Measurements from ENCODE around the gene ZNRF1.

The ZNRF1 gene

GRCh38 chr16:75072239-75072947, 73.6 kb downstream of the ZNRF1 start:
- TF ChIP-seq, protein P1, sequence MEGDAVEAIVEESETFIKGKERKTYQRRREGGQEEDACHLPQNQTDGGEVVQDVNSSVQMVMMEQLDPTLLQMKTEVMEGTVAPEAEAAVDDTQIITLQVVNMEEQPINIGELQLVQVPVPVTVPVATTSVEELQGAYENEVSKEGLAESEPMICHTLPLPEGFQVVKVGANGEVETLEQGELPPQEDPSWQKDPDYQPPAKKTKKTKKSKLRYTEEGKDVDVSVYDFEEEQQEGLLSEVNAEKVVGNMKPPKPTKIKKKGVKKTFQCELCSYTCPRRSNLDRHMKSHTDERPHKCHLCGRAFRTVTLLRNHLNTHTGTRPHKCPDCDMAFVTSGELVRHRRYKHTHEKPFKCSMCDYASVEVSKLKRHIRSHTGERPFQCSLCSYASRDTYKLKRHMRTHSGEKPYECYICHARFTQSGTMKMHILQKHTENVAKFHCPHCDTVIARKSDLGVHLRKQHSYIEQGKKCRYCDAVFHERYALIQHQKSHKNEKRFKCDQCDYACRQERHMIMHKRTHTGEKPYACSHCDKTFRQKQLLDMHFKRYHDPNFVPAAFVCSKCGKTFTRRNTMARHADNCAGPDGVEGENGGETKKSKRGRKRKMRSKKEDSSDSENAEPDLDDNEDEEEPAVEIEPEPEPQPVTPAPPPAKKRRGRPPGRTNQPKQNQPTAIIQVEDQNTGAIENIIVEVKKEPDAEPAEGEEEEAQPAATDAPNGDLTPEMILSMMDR (IDR thresholded peaks at IDR 0.05), result no peak
- no peak overlapping the region for H3K27ac ChIP-seq
- H3K4me3 ChIP-seq, result no peak overlapping the region
- DNase-seq (ENCODE audit: low spot score), result no peak

DNA sequence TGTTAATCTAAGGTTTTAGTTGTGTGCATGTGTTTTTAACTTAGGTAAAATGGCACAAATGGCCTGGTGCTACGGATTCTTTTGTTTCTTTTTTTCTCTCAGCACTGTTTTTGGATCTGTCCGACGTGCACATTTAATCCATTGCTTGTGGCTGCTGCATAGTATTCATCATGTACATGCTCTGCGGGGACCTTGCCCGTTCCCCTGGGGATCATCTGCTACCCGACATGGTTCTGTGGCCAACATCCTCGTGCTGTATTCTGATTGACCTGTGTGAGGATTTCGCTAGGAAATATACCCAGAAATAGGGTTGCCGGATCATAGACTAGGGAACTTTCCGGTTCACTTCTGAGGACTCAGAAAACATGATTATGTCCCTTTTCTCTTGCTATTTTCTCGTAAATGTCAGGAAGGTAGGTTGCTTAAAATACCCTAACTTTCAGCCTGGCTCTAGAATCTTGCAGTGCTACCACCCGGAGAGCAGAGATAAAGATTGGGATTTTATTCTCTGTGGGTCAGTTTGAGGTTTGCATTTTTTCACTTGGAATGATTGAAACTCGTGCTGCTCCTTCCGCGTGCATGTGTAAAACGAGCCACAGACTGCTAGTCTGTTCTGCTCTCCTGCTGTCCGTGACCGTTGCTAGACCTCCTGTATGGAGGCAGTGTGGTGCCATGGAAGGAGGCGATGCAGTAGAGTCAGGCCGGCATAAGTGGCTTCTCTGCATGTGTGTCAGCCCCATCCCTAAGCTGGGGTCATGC, 74.9 kb downstream of the ZNRF1 start:
- DNase-seq (ENCODE audit: low spot score), result no peak
- Histone ChIP-seq H3K4me3 (no peak overlapping the region), H3K27ac (no peak overlapping the region)
- TF ChIP-seq, protein P1 (IDR thresholded peaks at IDR 0.05), result no peak

- DNase-seq (ENCODE audit: low spot score), result no peak
- Histone ChIP-seq H3K4me3 (no peak overlapping the region), H3K27ac (no peak overlapping the region)
- TF ChIP-seq, protein P1 (IDR thresholded peaks at IDR 0.05), result no peak
Measured at GRCh38 chr16:75074304-75074793, 75.5 kb downstream of the ZNRF1 start.

- TF ChIP-seq, protein P1 (IDR thresholded peaks at IDR 0.05), result no peak
- DNase-seq (ENCODE audit: low spot score), result no peak
- H3K27ac ChIP-seq, result no peak overlapping the region
Measured at GRCh38 chr16:75074920-75075687, 76.3 kb downstream of the ZNRF1 start.

DNA sequence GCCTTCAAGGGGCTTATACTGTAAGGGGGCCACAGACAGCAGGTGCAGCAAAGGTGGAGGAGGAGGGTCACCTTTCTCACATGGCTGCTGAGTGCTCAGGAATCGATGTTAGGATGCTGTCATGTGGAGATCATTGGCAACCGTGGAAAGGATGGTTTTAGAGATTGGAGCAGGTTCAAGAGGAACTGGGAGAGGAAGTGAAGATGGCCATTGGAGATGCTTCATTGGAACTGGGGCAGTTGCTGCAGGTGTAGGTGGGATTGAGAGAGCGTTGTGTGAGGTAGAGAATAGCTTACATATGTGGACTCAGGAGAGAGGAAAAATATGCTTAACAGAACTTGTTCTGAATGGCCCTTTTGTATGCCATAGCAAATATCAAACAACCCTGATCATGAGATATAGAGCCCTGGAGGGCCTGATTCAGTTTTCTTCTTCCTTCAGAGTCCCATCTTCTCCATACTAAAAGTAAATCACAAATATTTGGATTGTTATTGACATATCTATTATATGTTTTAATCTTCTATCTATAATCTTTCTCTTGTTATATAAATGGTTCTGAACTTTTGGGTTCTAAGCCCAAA, 77.0 kb downstream of the ZNRF1 start:
- DNase-seq (ENCODE audit: low spot score), result no peak
- H3K27ac ChIP-seq, result no peak overlapping the region
- TF ChIP-seq, protein P1 (IDR thresholded peaks at IDR 0.05), result no peak
- H3K4me3 ChIP-seq, result no peak overlapping the region

More at GRCh38 chr16:75074920-75075687, 76.3 kb downstream of the ZNRF1 start:
- H3K4me3 ChIP-seq, result no peak overlapping the region

DNA sequence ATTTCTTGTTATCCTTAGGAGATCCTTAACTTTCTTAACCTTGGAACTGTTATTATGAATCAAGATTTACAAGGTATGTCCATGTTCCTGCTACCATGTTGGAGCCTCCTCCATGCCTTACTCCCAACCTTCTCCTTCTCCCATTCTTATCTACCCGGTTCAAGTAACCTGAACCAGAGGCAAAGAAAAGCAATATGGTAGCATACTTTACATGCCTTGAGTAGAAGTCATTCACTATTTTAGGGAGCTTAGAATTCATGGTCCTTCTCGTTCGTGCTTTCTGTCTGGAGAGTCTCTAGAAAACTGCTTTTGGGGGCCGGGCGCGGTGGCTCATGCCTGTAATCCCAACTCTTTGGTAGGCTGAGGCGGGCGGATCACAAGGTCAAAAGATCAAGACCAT, 80.1 kb downstream of the ZNRF1 start:
- Histone ChIP-seq H3K4me3 (no peak overlapping the region), H3K27ac (no peak overlapping the region)
- no peak for DNase-seq (ENCODE audit: low spot score)
- TF ChIP-seq, protein P1 (IDR thresholded peaks at IDR 0.05), result no peak

Data from coronary artery (tissue), 2 donors.